Effector memory CD4-positive, alpha-beta T cell (primary cell): ENCODE measurements around the gene RNF112.
"Not testable (repeated sequence)": the region's sequence is repeated elsewhere in the genome, so short reads cannot be mapped to it uniquely, and the experiment has no call there.

Experiments
- DNase-seq, 3 donors: peaks; one replicate each; pipeline ENCODE4 v3.0.0-alpha.2; 2020
- H3K27ac ChIP-seq: 2 replicates; pipeline ENCODE4 v1.7.0; 2013; ENCODE audit warnings: mild to moderate bottlenecking, low read length, moderate library complexity; ENCODE audit not compliant: insufficient read depth, poor library complexity, severe bottlenecking
- H3K27me3 ChIP-seq: replicated peaks from 2 replicates; pipeline ENCODE4 v1.7.0; 2013; ENCODE audit warnings: mild to moderate bottlenecking, low read length; ENCODE audit not compliant: insufficient read depth, control insufficient read depth, poor library complexity, severe bottlenecking
- H3K36me3 ChIP-seq: 2 replicates; pipeline ENCODE4 v1.7.0; 2013; ENCODE audit warnings: mild to moderate bottlenecking, low read length, moderate library complexity; ENCODE audit not compliant: control insufficient read depth, insufficient read depth
- H3K4me1 ChIP-seq: 2 replicates; pipeline ENCODE4 v1.7.0; 2013; ENCODE audit warnings: low read length, mild to moderate bottlenecking; ENCODE audit not compliant: control insufficient read depth, insufficient read depth, poor library complexity, severe bottlenecking
- H3K4me3 ChIP-seq: 2 replicates; pipeline ENCODE4 v1.7.0; 2013; ENCODE audit warnings: low read length, low read depth, mild to moderate bottlenecking; ENCODE audit not compliant: insufficient read depth, poor library complexity, severe bottlenecking
- H3K9me3 ChIP-seq: 2 replicates; pipeline ENCODE4 v1.7.0; 2013; ENCODE audit warnings: mild to moderate bottlenecking, low read length, moderate library complexity; ENCODE audit not compliant: control insufficient read depth

The RNF112 gene

GRCh38 chr17:19446577-19446976 lies 35.5 kb downstream of the RNF112 start:
- not testable (repeated sequence) for H3K9me3 ChIP-seq, H3K27ac ChIP-seq, H3K4me3 ChIP-seq, H3K36me3 ChIP-seq, H3K27me3 ChIP-seq, H3K4me1 ChIP-seq, DNase-seq

GRCh38 chr17:19447085-19447583 lies 36.1 kb downstream of the RNF112 start:
- H3K36me3 ChIP-seq, result no peaks in the 10 kb centered on the region
- no peaks in the 10 kb centered on the region for H3K9me3 ChIP-seq
- H3K27me3 ChIP-seq, result no peaks in the 10 kb centered on the region
- peak; percentile 25 to 68 (median 44) for DNase-seq
- H3K4me3 ChIP-seq, result no peak overlapping the region
- no peaks in the 10 kb centered on the region for H3K4me1 ChIP-seq
- H3K27ac ChIP-seq, result no peak overlapping the region

GRCh38 chr17:19448341-19449268 lies 37.6 kb downstream of the RNF112 start:
- no peak for DNase-seq
- no peaks in the 10 kb centered on the region for H3K9me3 ChIP-seq
- H3K27ac ChIP-seq, result no peak overlapping the region
- no peaks in the 10 kb centered on the region for H3K4me1 ChIP-seq
- no peaks in the 10 kb centered on the region for H3K27me3 ChIP-seq
- H3K4me3 ChIP-seq, result no peak overlapping the region
- H3K36me3 ChIP-seq, result no peaks in the 10 kb centered on the region

- Histone ChIP-seq H3K36me3 (no peaks in the 10 kb centered on the region), H3K27me3 (no peaks in the 10 kb centered on the region), H3K4me3 (no peak overlapping the region), H3K4me1 (no peaks in the 10 kb centered on the region), H3K27ac (no peak overlapping the region), H3K9me3 (no peaks in the 10 kb centered on the region)
- DNase-seq, result no peak
Observed at GRCh38 chr17:19449656-19450055, 38.6 kb downstream of the RNF112 start.

- Histone ChIP-seq H3K36me3 (no peaks in the 10 kb centered on the region), H3K27me3 (no peaks in the 10 kb centered on the region), H3K27ac (no peak overlapping the region), H3K9me3 (no peaks in the 10 kb centered on the region), H3K4me3 (no peak overlapping the region), H3K4me1 (peaks cover 2% of the 10 kb centered on the region)
- DNase-seq, result no peak
Observed at GRCh38 chr17:19453296-19453695, 42.3 kb downstream of the RNF112 start.

- H3K4me1 ChIP-seq, result peaks cover 2% of the 10 kb centered on the region
- H3K4me3 ChIP-seq, result no peak overlapping the region
- H3K27ac ChIP-seq, result no peak overlapping the region
- no peak for DNase-seq
- no peaks in the 10 kb centered on the region for H3K9me3 ChIP-seq
- no peaks in the 10 kb centered on the region for H3K36me3 ChIP-seq
- H3K27me3 ChIP-seq, result no peaks in the 10 kb centered on the region
Observed at GRCh38 chr17:19454074-19454473, 43.0 kb downstream of the RNF112 start.

GRCh38 chr17:19456016-19456927 lies 45.2 kb downstream of the RNF112 start:
- no peak overlapping the region for H3K4me3 ChIP-seq
- no peaks in the 10 kb centered on the region for H3K27me3 ChIP-seq
- no peak overlapping the region for H3K27ac ChIP-seq
- no peaks in the 10 kb centered on the region for H3K9me3 ChIP-seq
- DNase-seq, result no peak
- H3K36me3 ChIP-seq, result no peaks in the 10 kb centered on the region
- H3K4me1 ChIP-seq, result peaks cover 2% of the 10 kb centered on the region

GRCh38 chr17:19457046-19457445 lies 46.0 kb downstream of the RNF112 start:
- DNase-seq, result no peak
- Histone ChIP-seq H3K27ac (no peak overlapping the region), H3K4me1 (peaks cover 2% of the 10 kb centered on the region), H3K36me3 (no peaks in the 10 kb centered on the region), H3K27me3 (no peaks in the 10 kb centered on the region), H3K9me3 (no peaks in the 10 kb centered on the region), H3K4me3 (no peak overlapping the region)

GRCh38 chr17:19457830-19458271 lies 46.8 kb downstream of the RNF112 start:
- Histone ChIP-seq H3K27me3 (no peaks in the 10 kb centered on the region), H3K4me3 (no peak overlapping the region), H3K27ac (no peak overlapping the region), H3K9me3 (no peaks in the 10 kb centered on the region), H3K4me1 (peaks cover 4% of the 10 kb centered on the region), H3K36me3 (no peaks in the 10 kb centered on the region)
- DNase-seq, result no peak
